Activated T-helper 1 cell treated with anti-CD3 and anti-CD28 coated beads, Interleukin-2, amount 50 U/mL, for 16 hours (primary cell): Measurements from ENCODE around the gene EIF4EBP3.
"Not testable (repeated sequence)": the region's sequence is repeated elsewhere in the genome, so short reads cannot be mapped to it uniquely, and the experiment has no call there.

Experiments
- DNase-seq, 2 donors: peaks; one replicate each; pipeline ENCODE4 v3.0.0-alpha.2; 2020; ENCODE audit warnings: low read depth in 1 of 2, low spot score in 1 of 2

Gene EIF4EBP3

GRCh38 chr5:140575309-140575708 lies 27.8 kb downstream of the EIF4EBP3 start:
- no peak for DNase-seq

- no peak for DNase-seq
These were observed 29.3 kb downstream of the EIF4EBP3 start for GRCh38 chr5:140576776-140577201.

GRCh38 chr5:140579188-140579747 lies 31.8 kb downstream of the EIF4EBP3 start:
- not testable (repeated sequence) for DNase-seq

GRCh38 chr5:140587495-140587894 lies 40.0 kb downstream of the EIF4EBP3 start:
- DNase-seq = no peak

GRCh38 chr5:140588311-140589070 lies 41.0 kb downstream of the EIF4EBP3 start:
- DNase-seq = no peak

- DNase-seq = no peak
These were observed 43.4 kb downstream of the EIF4EBP3 start for GRCh38 chr5:140590861-140591260.

GRCh38 chr5:140591747-140592372 lies 44.4 kb downstream of the EIF4EBP3 start:
- no peak for DNase-seq

GRCh38 chr5:140593070-140593469 lies 45.6 kb downstream of the EIF4EBP3 start:
- not testable (repeated sequence) for DNase-seq

GRCh38 chr5:140594169-140594568 lies 46.7 kb downstream of the EIF4EBP3 start:
- DNase-seq = no peak

GRCh38 chr5:140595538-140596300 lies 48.3 kb downstream of the EIF4EBP3 start:
- DNase-seq = no peak

- no peak for DNase-seq
These were observed 48.9 kb downstream of the EIF4EBP3 start for GRCh38 chr5:140596321-140596741.

- DNase-seq = no peak
These were observed 51.4 kb downstream of the EIF4EBP3 start for GRCh38 chr5:140598836-140599235.
